Gastrocnemius medialis (tissue), 4 donors: Measurements from ENCODE around the gene RBM17.

Experiments used
- CTCF ChIP-seq, 5 experiments: fragments of 450-650 bp in 3 of 5; fragments of 200-600 bp in 2 of 5; sonication (generic) in 2 of 5; IDR thresholded peaks in 4 of 5; conservative IDR thresholded peaks in 1 of 5; 1 replicate in 4 of 5; 2 replicates in 1 of 5; pipeline ENCODE4 v1.5.1; 2016 to 2019; ENCODE audit warnings: antibody characterized with exemption in 5 of 5, mild to moderate bottlenecking in 3 of 5, moderate library complexity in 3 of 5
- POLR2A ChIP-seq, 2 donors: fragments of 450-650 bp; IDR thresholded peaks; one replicate each; pipeline ENCODE4 v1.6.1; 2017; ENCODE audit warnings: antibody characterized with exemption in 2 of 2, mild to moderate bottlenecking in 2 of 2, moderate library complexity in 2 of 2

- TF ChIP-seq POLR2A (IDR thresholded peaks at IDR 0.05) (no peak), CTCF (IDR thresholded peaks at IDR 0.05 in 4 of 5, conservative IDR thresholded peaks at IDR 0.05 in 1 of 5) (no peak)
Measured at GRCh38 chr10:6135039-6135438, 46.2 kb downstream of the RBM17 start.
